ENCODE data around the gene CHIT1. TPM values are rescaled to one million over a fixed set of nuclear protein-coding genes. Genes with fewer than 3 reads are reported as not detected.

The CHIT1 gene
- total and polyA plus RNA-seq, 2 of the 8 experiments (the other 6 are each of a cell fraction or from before 2014, with no cell fraction given) = not detected

DNA sequence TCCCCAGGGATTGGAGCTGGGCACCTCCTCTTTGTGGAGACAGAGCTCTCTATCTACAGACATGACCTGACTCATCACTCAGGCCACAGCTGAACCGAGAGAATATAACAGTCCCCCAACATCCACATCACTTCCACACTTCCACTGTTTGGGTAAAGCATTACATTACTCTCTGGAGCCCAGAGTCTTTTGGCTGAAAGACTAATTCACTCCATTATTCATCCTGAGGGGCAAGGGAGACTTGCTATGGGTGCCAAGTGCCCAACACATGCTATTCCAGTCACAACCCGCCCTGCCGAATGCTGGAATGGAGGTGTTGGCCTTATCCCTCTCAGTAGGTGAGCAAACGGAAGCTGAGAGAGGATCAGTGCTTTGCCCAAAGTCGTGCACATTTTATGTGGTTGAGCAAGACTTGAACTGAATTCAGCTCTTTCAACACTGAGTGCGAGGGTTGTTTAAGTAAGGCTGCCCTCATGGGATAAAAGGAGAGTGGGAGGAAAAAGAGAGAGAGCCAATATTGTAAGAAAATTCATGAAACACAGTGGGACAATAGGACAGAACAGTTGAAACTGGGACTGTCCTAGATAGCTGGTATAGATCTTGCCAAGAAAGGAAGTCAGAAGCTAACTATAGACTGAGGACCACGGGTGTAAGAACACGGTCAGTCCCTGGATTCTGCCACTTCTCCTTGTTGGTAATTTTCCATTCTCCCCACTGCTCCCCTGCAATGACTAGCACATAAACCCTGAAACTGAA is 29.5 kb downstream of the CHIT1 start:
- Histone ChIP-seq H3K79me1 (ENCODE audit: low read depth, low read length) (no peaks in the 10 kb centered on the region), H3K14ac (ENCODE audit: insufficient read length) (no peak overlapping the region), H3K4ac (replicated peaks; ENCODE audit: insufficient read length, low read depth, low read length) (no peak overlapping the region), H3K4me1 (replicated peaks in 1 of 4; ENCODE audit: control insufficient read depth in 3 of 4, insufficient read depth in 4 of 4, low read length in 3 of 4) (peaks cover 0 to 3% (median 0%) of the 10 kb centered on the region in 4 experiments; a peak in 1 of 7 replicates), H3K23ac (ENCODE audit: insufficient read length) (no peak overlapping the region), H3K9me3 (ENCODE audit: insufficient read depth in 2 of 2, low read depth in 1 of 2, low read length in 1 of 2) (no peaks in the 10 kb centered on the region), H4K8ac (ENCODE audit: extremely low read depth, insufficient read depth, low read length) (no peak overlapping the region), H3K23me2 (ENCODE audit: low read depth, low read length) (no peaks in the 10 kb centered on the region), H3K18ac (ENCODE audit: extremely low read depth, low read length) (no peak overlapping the region), H3K27ac (ENCODE audit: low read depth, low read length) (no peak overlapping the region), H3K36me3 (ENCODE audit: control insufficient read depth in 2 of 4, insufficient read depth in 4 of 4, low read length in 3 of 4) (no peaks in the 10 kb centered on the region), H2BK12ac (ENCODE audit: low read depth, low read length) (no peak overlapping the region), H2BK20ac (ENCODE audit: low read length) (no peak overlapping the region), H3K56ac (replicated peaks; ENCODE audit: insufficient read length, low read depth, low read length) (no peak overlapping the region), H3K79me2 (ENCODE audit: control insufficient read depth in 1 of 2, insufficient read depth in 2 of 2, low read length in 2 of 2) (no peaks in the 10 kb centered on the region), H4K5ac (ENCODE audit: insufficient read length, low read depth, low read length) (no peak overlapping the region), H4K91ac (replicated peaks; ENCODE audit: insufficient read length, low read length) (no peak overlapping the region), H3K4me2 (ENCODE audit: insufficient read depth in 1 of 2, low read depth in 2 of 2, low read length in 2 of 2) (no peak overlapping the region), H4K20me1 (replicated peaks in 1 of 2; ENCODE audit: control insufficient read depth in 1 of 2, insufficient read depth in 2 of 2, low read length in 2 of 2) (no peaks in the 10 kb centered on the region), H2AFZ (ENCODE audit: low read length) (no peak overlapping the region), H2AK5ac (ENCODE audit: low read depth, low read length) (no peak overlapping the region), H3K27me3 (replicated peaks in 1 of 4; ENCODE audit: control insufficient read depth in 3 of 4, extremely low read depth in 1 of 4, insufficient read depth in 3 of 4, low read length in 3 of 4) (no peaks in the 10 kb centered on the region; a peak in 1 of 7 replicates), H2BK5ac (ENCODE audit: low read depth, low read length) (no peak overlapping the region), H3K4me3 (ENCODE audit: extremely low read depth in 1 of 4, insufficient read depth in 2 of 4, low read depth in 3 of 4, low read length in 4 of 4) (no peak overlapping the region), H3K9ac (replicated peaks in 1 of 4; ENCODE audit: extremely low read depth in 1 of 4, low read depth in 3 of 4, low read length in 3 of 4) (no peak overlapping the region), H2BK15ac (ENCODE audit: low read length) (no peak overlapping the region), H2BK120ac (replicated peaks; ENCODE audit: low read depth, low read length) (no peak overlapping the region)
- ChIA-PET CTCF (ENCODE audit: partially characterized antibody) (interaction anchor here (0.7 to 6.7 kb wide), 21 partner anchors 8 to 166 kb away, joined by 3 to 55 read pairs (median 4); partner anchors contain the start of gene ADORA1), POLR2A (ENCODE audit: partially characterized antibody) (interaction anchor here (1.1 kb wide), 1 partner anchor 11 kb away, joined by 4 read pairs; no protein-coding TSS in a partner anchor)
- DNase-seq (ENCODE audit: low read depth in 1 of 2, low spot score in 2 of 2) (no peak), FAIRE-seq (no peak)
- WGBS, 2 experiments (ENCODE audit: extremely low coverage in 1 of 2, insufficient coverage in 1 of 2, insufficient read length in 1 of 2, insufficient replicate concordance in 2 of 2, low coverage in 1 of 2, low lambda C conversion rate in 2 of 2, missing lambda C conversion rate in 1 of 2) = 84% methylated on average over 8 of the region's 8 CpGs; no CpG with 5 or more reads in 1 of the 2 experiments
- TF ChIP-seq SP4 (IDR thresholded peaks at IDR 0.05; ENCODE audit: low read length) = no peak

Data from H1 (cell line).